ENCODE results near the gene FNDC3B. TPM values are rescaled to one million over a fixed set of nuclear protein-coding genes. Genes with fewer than 3 reads are reported as not detected.

The FNDC3B gene
- total and polyA plus RNA-seq, 9 of the 15 experiments (the other 6 are each of a cell fraction or from before 2014, with no cell fraction given) = 7.0 to 35.8 (median 16.2) TPM

Small RNA genes within 50 kb of the gene (small RNA-seq; reads per million reads assigned to genes)
- not detected for gene RN7SL141P

Other genes with a start within 250 kb of the FNDC3B start
- gene PLD1, start 229.1 kb upstream of the FNDC3B start, total RNA-seq (2014; rRNA removed) = 8.4 and 11.6 TPM in 2 replicates
- 18.7 and 22.5 TPM in 2 replicates for gene PLD1, start 229.1 kb upstream of the FNDC3B start, total RNA-seq (2014; rRNA removed; fragmentation: Illumina TruSeq; extraction: Trizol)
- gene PLD1, start 229.1 kb upstream of the FNDC3B start, total RNA-seq (2015; rRNA removed; fragmentation: Illumina TruSeq; extraction: Trizol) = 16.6 and 17.7 TPM in 2 replicates
- gene PLD1, start 229.1 kb upstream of the FNDC3B start, total RNA-seq (2021) = 20.0 and 28.8 TPM in 2 replicates
- gene PLD1, start 229.1 kb upstream of the FNDC3B start, polyA plus RNA-seq (2011; rRNA removed) = 11.7 and 17.9 TPM in 2 replicates
- gene PLD1, start 229.1 kb upstream of the FNDC3B start, polyA plus RNA-seq (2014; fragmentation: Illumina TruSeq; extraction: Trizol) = 18.6 TPM in 2 replicates
- gene PLD1, start 229.1 kb upstream of the FNDC3B start, polyA plus RNA-seq (2014; fragmentation: Nextera tagmentation; extraction: Ambion mirVana) = 10 to 100 TPM; 25.3 to 26.1 TPM
- gene PLD1, start 229.1 kb upstream of the FNDC3B start, polyA plus RNA-seq (2014; rRNA removed) = 11.4 and 16.3 TPM in 2 replicates
- gene TMEM212, start 196.2 kb upstream of the FNDC3B start, total RNA-seq (2014; rRNA removed) = not detected in 2 replicates
- gene TMEM212, start 196.2 kb upstream of the FNDC3B start, total RNA-seq (2014; rRNA removed; fragmentation: Illumina TruSeq; extraction: Trizol) = not detected in 2 replicates
- not detected in 2 replicates for gene TMEM212, start 196.2 kb upstream of the FNDC3B start, total RNA-seq (2015; rRNA removed; fragmentation: Illumina TruSeq; extraction: Trizol)
- gene TMEM212, start 196.2 kb upstream of the FNDC3B start, total RNA-seq (2021) = not detected in 2 replicates
- not detected in 2 replicates for gene TMEM212, start 196.2 kb upstream of the FNDC3B start, polyA plus RNA-seq (2011; rRNA removed)
- not detected in 2 replicates for gene TMEM212, start 196.2 kb upstream of the FNDC3B start, polyA plus RNA-seq (2014; fragmentation: Illumina TruSeq; extraction: Trizol)
- gene TMEM212, start 196.2 kb upstream of the FNDC3B start, polyA plus RNA-seq (2014; fragmentation: Nextera tagmentation; extraction: Ambion mirVana) = not detected
- not detected in 2 replicates for gene TMEM212, start 196.2 kb upstream of the FNDC3B start, polyA plus RNA-seq (2014; rRNA removed)